ENCODE data around the gene SLC22A2.

The SLC22A2 gene

DNA sequence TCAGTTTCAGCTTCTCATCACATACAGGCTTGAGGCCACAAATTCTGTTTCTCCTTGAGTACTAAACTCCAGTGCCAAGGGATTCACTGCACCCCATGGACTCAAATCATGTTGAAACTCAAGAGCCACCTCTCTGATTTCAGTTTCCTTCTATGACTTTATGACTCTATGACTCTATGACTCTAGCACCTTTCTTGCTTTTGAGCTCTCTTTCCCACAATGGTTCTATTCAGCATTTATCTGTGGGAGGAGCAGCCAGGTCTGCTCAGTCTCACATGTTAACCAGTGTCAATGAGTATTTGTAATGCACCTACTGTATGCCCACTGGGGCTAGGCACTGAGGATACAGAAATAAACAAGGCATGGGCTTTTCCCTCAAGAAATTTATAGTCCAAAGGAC lies 14.6 kb upstream of the SLC22A2 start:
- DNase-seq = no peak

GRCh38 chr6:160272707-160273106 lies 14.1 kb upstream of the SLC22A2 start:
- DNase-seq = no peak

GRCh38 chr6:160270347-160270746 lies 11.7 kb upstream of the SLC22A2 start:
- no peak for DNase-seq

- DNase-seq = no peak
Observed at GRCh38 chr6:160269771-160270170, 11.2 kb upstream of the SLC22A2 start.

GRCh38 chr6:160269023-160269521 lies 10.5 kb upstream of the SLC22A2 start:
- no peak for DNase-seq

DNA sequence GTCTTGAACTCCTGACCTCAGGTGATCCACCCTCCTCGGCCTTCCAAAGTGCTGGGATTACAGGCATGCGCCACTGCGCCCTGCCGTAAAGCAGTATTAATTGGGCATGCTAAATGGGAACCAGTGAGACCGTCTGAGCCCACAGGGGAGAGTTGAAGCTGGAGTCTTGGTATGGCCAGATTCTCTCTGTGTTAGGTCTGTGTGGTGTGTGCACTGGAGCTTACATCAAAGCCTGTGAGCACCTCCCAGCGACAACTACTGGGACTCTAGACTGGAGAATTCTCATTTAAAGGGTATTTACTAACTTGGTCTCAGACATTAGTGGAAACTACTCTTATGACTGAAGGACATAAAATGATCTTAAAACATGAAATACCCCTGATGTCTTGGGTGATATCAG lies 8.5 kb upstream of the SLC22A2 start:
- no peak for DNase-seq

DNA sequence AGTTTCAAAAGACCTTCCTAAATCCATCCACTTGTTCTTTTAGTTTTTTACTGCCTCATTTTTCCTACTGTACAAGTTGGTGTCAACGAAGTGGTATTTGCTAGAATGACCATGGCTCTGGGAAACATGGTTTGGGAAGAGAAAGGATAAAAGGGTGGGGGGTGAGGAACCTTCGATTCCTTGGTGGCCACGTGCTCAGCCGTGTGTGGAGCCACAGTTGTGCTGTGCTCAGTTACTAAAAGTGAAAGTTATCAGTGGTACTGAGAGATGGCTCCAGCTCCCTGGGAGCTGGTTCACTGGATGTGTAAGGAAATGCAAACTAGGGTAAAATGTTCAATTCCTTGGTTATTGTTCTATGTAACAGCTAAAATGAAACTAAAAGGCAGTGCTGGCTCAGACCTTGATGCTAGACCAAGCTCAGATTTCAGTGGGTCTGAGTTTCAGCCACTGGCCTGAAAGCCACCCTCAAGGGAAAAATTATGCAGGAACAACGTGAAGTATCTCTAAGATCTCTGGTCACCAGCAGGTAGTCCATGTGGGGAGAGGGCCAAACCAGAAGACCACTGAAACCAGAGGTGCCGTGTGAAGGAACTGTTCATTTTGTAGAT lies 7.4 kb upstream of the SLC22A2 start:
- no peak for DNase-seq

DNA sequence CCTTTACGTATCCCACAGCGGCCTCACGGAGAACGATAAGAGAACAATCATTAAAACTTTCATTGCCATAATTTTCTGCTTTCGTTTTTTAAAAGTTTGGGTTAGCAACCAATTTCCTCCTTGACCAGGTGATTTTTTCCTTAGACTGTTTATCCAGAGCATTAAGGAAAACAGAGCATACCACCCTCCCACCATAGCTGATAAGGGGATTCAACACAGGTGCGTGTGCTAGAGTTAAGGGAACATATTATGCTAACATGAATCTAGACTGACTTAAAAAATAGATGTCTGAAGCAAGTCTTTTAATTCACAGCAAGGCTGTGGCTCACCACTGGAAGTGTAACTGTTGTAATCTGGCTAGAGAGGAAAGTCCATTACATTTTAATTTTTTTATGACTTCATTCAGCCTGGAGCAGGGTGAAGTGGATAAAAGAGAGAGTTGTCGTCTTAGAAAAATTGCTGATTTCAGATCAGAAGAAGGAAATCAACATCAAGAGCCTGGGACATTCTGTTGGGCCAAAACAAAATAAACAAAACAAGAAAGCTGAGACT lies 5.5 kb upstream of the SLC22A2 start:
- DNase-seq = no peak

GRCh38 chr6:160263196-160263939 lies 4.7 kb upstream of the SLC22A2 start:
- DNase-seq = no peak

DNA sequence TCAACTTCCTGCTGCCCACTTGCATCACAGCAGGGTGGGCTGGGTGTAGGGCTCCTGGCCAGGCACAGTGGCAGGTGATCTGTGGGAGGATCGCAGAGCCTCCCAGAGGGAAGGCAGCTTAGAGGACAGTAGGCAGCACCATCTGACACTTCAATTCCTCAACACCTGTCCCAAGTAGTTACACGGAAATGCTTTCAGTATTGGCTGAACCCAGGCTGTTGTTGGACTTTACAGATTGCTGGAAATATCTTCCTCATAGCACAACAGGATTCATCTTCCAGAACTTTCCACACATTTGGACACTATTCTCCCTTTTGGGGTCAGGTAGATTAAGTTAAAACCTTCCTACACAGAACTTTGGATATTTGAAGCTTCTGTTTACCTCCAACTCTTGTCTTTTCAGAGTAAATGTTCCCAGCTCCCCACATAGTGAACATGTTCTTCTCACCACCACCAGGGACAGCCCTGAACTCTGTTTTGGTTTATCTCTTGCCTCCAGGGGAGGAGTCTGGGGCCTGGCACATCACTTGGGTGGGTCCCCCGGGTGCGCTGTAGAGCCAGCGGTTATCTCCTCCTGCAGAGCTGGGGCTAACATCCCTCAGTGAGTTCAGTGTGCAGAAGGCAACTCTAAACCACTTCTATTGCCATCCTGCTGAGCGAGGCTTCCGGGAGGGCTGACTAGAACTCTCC lies 3.5 kb upstream of the SLC22A2 start:
- no peak for DNase-seq

GRCh38 chr6:160260803-160261450 lies 2.3 kb upstream of the SLC22A2 start:
- no peak for DNase-seq

- DNase-seq = no peak
Observed at GRCh38 chr6:160260367-160260766, 1.7 kb upstream of the SLC22A2 start.

- DNase-seq = no peak
Observed at GRCh38 chr6:160259598-160259997, 977 bp upstream of the SLC22A2 start.

DNA sequence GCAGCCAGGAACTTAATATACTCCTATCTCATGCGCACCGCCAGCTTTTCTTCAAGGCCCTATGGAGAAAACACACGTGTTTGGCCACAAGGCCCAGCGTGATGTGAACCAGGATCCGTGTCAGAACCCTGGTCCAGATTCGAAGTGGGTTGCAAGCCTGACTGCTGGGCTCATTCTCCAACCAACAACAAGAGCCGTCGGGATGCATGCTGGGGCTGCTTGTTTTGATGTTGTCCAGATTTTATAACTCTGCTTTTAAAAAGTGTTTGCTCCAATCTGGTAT lies 463 bp upstream of the SLC22A2 start:
- no peak for DNase-seq

DNA sequence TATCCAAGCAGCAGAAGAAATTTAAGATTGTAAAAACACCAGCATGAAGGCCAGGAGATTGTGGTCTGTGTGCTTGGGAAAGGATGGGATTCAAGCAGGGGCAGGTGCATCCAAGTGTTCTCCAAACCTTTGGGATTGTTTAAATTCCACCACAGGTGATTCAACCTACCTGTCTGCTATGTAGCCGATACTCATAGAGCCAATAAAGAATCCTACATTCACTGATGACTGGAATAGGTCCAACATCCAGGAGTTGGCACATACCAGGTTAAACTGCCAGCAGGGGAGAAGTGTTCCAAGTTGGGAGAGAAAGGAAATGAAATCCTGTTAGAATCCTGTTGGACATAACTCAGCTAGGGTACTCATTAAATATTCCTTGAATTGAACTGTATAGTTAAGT lies 2.2 kb downstream of the SLC22A2 start:
- DNase-seq = no peak

DNA sequence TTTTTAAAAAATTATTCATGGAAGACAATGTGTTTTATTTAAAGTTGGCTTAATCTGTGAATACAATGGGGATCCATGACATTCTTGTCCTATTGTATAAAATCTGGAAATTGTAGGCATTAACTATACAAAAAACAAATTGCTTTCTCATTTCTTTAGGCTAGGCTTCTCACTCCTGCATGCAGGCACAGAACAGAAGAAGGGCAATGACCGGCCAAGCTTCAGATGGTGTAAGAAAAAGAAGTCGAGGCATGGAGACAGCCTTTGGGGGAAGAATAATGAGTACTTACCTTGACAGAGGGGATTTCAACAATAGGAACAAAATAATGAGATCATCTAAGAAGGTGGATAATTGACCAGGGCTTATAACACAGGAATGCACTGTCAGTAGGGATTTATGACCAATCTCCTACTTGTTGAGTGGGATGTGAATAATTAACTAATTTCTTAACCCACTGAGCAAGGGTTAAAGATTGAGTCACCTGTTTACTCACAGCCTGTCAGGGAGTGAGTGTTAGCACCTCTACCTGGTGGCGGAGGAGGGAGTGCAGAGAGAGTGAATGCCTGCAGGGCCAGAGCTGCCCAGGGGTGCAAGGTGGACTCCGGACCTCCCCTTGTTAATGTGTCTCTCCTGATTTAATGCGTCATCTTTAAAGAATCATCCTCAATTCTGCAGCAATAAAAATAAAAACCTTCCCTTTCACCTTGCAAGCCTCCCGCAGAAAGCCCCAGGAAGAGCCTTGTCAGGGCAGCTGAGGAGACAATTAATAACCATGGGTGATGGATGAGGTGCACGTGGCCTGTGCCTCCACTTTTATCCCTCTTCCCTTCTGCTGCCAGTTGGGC lies 3.9 kb downstream of the SLC22A2 start:
- no peak for DNase-seq

GRCh38 chr6:160253714-160254113 lies 4.9 kb downstream of the SLC22A2 start:
- DNase-seq = no peak

GRCh38 chr6:160253292-160253691 lies 5.3 kb downstream of the SLC22A2 start:
- DNase-seq = no peak

DNA sequence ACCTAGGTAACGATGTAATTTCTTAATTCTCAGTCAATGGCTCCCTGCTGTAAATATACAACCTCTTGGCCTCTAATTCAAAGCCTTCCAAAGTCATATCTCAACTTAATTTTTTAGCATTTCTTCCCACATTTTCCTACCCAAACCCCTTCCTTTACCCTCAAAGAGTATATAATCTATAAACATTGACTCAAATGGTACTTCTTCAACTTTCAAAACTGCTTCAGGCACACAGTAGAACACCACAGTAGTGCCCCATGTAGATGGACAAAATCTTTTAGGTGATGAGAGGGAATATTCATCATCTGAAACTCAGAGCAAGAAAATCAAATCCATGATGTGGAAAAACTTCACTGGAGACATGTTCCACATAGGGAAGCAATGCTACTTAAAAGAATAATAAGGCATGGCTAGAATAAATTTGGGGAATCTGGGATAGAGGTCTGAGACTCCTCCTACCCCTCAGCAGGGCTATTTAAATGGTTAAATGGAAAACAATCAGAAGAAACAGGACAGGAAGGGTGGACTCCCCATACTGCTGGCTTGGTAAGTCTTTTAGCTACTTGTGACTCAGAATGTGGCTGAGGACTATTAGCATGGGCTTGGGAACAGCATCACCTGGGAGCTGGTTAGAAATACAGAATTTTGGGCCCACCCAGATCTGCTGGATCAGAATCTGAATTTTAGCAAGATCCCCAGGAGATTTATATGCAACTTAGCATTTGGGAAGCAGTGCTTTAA lies 6.4 kb downstream of the SLC22A2 start:
- DNase-seq = no peak

DNA sequence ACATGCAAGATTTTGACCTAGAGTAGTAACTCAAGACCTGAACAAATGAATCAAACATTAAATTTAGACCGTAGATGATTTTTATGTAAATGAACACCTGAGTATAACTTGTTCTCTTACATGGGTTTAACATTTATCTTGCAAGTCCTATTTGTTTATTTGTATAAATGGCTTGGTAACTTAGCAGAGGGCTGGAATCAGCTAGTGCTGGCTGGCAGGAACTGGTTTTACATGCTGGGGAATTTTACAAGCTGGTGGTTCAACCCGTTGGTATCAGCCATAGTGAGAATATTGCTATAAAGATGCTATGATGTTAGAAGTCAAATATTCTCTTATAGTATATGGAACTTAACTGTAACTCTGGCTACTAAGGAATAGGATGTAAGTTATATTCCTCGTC lies 8.9 kb downstream of the SLC22A2 start:
- no peak for DNase-seq

- DNase-seq = no peak
Observed at GRCh38 chr6:160248538-160248937, 10.1 kb downstream of the SLC22A2 start.

GRCh38 chr6:160247457-160247883 lies 11.2 kb downstream of the SLC22A2 start:
- DNase-seq = no peak

Data from inflammatory macrophage (primary cell).